Mucosa of rectum (tissue), 2 donors: ENCODE data around the gene SAMD11.
"Not testable (repeated sequence)": the region's sequence is repeated elsewhere in the genome, so short reads cannot be mapped to it uniquely, and the experiment has no call there.

ENCODE experiments used
- H3K27ac ChIP-seq, 2 donors: one replicate each; pipeline ENCODE4 v1.7.0; 2013; ENCODE audit warnings: inconsistent platforms in 2 of 2, low read depth in 2 of 2, low read length in 2 of 2
- H3K27me3 ChIP-seq, 2 donors: one replicate each; pipeline ENCODE4 v1.7.0; 2013; ENCODE audit warnings: low read length in 2 of 2; ENCODE audit not compliant: control insufficient read depth in 2 of 2, insufficient read depth in 2 of 2
- H3K36me3 ChIP-seq, 2 donors: one replicate each; pipeline ENCODE4 v1.7.0; 2013; ENCODE audit warnings: low read length in 2 of 2; ENCODE audit not compliant: control insufficient read depth in 2 of 2, insufficient read depth in 2 of 2
- H3K4me1 ChIP-seq, 2 donors: one replicate each; pipeline ENCODE4 v1.7.0; 2013; ENCODE audit warnings: low read length in 2 of 2, mild to moderate bottlenecking in 1 of 2; ENCODE audit not compliant: control insufficient read depth in 2 of 2, insufficient read depth in 2 of 2
- H3K4me3 ChIP-seq, 2 donors: one replicate each; pipeline ENCODE4 v1.7.0; 2013; ENCODE audit warnings: low read length in 2 of 2
- H3K9ac ChIP-seq, 2 donors: one replicate each; pipeline ENCODE4 v1.7.0; 2013; ENCODE audit warnings: low read length in 2 of 2, low read depth in 1 of 2, mild to moderate bottlenecking in 1 of 2
- H3K9me3 ChIP-seq, 2 donors: one replicate each; pipeline ENCODE4 v1.7.0; 2013; ENCODE audit warnings: low read length in 2 of 2; ENCODE audit not compliant: control insufficient read depth in 2 of 2
- donor health status: healthy.
- donor health status: Normal muscosa, but diverticular disease.

Gene SAMD11

DNA sequence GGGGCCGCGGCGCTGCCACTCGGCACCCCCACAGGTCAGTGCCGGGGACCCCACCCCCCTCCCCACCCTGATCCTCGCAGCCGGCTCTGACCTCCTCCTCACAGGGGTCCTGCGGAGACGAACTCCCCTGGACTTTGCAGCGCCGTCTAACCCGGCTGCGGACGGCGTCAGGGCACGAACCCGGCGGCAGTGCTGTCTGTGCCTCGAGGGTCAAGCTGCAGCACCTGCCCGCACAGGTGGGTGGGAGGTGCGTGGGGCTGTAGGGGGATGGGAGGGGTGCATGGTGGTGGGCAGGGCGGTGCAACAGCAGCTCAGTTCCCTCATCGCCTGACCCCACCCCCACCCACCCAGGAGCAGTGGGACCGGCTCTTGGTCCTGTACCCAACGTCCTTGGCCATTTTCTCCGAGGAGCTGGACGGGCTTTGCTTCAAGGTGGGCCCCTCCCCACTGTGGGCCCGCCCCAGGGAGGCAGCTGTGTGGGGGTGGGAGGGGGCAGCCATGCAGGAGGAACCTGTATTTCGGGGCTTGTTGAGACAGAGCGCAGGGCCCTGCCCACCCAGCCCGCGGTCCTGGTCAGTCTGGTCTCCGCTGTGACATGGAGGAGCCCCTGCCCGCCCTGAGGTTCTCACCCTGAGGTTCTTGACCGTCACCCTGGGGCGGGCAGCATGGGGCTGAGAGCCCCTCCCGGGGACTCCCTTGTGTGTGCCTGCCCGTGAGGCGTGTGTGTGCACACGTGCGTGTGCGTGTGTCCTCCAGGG lies 47.4 kb downstream of the SAMD11 start:
- no peak overlapping the region for H3K9ac ChIP-seq
- H3K9me3 ChIP-seq: no peaks in the 10 kb centered on the region
- peaks cover 10 to 20% of the 10 kb centered on the region in 2 donors for H3K27me3 ChIP-seq
- H3K36me3 ChIP-seq: no peaks in the 10 kb centered on the region
- H3K4me3 ChIP-seq: no peak overlapping the region
- peaks cover 8 to 13% of the 10 kb centered on the region in 2 donors for H3K4me1 ChIP-seq
- H3K27ac ChIP-seq: no peak overlapping the region

DNA sequence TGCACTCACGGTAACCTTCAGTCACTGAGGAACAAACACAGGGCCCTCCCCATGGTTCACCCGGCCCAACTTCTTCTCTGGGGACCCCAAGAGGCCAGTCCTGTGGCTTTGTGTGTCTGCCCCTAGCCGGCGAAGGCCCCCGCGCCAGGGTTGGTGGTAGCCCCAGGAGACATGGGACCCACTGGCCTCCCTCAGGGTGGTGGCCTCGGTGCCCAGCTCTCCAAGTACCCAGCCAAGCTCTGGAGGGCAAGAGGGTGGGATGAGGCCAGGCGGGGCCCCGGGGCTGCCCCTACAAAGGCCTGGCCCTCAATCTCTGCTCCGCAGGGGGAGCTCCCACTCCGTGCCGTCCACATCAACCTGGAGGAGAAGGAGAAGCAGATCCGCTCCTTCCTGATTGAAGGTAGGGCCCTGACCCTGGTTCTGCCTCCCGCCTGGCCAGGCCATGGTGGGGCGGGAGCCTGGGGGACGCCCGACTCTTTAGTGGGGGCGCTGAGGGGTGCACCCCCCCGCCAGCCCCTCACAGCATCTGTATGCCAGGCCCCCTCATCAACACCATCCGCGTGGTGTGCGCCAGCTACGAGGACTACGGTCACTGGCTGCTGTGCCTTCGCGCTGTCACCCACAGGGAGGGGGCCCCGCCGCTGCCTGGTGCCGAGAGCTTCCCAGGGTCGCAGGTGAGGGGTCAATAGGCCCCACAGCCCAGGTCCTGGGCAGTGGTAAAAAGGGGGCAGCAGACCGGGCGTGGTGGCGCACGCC lies 48.2 kb downstream of the SAMD11 start:
- Histone ChIP-seq H3K9ac (no peak overlapping the region), H3K27ac (no peak overlapping the region), H3K27me3 (peaks cover 10 to 20% of the 10 kb centered on the region in 2 donors), H3K36me3 (no peaks in the 10 kb centered on the region), H3K4me1 (peaks cover 7 to 11% of the 10 kb centered on the region in 2 donors), H3K9me3 (no peaks in the 10 kb centered on the region), H3K4me3 (no peak overlapping the region)

DNA sequence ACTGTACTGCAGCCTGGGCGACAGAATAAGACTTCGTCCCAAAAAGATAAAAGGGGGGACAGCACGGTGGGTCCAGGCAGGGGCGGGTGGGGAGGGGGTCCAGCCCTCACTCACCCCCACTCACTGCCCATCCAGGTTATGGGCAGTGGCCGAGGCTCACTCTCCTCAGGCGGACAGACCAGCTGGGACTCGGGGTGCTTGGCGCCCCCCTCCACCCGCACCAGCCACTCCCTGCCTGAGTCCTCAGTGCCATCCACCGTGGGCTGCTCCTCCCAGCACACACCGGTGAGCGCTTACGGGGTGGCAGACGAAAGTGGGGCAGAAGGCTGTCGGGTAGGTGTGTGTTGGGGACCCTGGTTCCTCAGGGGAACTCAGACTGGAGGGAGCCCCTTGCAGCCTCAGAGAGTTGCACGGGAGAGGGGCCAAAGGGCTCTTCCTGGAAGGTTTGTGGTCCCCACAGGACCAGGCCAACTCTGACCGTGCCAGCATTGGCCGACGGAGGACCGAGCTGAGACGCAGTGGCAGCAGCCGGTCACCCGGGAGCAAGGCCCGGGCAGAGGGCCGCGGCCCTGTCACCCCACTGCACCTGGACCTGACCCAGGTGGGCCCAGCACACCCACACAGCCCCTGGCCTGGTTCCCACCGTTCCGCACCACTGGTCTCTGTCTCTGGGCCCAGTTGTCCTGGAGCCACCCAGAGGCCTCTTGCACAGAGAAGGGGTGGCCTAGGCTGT lies 49.2 kb downstream of the SAMD11 start:
- Histone ChIP-seq H3K9me3 (no peaks in the 10 kb centered on the region), H3K4me3 (no peak overlapping the region), H3K27me3 (peaks cover 7 to 20% of the 10 kb centered on the region in 2 donors), H3K36me3 (no peaks in the 10 kb centered on the region), H3K9ac (no peak overlapping the region), H3K27ac (no peak overlapping the region), H3K4me1 (peaks cover 6% of the 10 kb centered on the region in 2 donors)

DNA sequence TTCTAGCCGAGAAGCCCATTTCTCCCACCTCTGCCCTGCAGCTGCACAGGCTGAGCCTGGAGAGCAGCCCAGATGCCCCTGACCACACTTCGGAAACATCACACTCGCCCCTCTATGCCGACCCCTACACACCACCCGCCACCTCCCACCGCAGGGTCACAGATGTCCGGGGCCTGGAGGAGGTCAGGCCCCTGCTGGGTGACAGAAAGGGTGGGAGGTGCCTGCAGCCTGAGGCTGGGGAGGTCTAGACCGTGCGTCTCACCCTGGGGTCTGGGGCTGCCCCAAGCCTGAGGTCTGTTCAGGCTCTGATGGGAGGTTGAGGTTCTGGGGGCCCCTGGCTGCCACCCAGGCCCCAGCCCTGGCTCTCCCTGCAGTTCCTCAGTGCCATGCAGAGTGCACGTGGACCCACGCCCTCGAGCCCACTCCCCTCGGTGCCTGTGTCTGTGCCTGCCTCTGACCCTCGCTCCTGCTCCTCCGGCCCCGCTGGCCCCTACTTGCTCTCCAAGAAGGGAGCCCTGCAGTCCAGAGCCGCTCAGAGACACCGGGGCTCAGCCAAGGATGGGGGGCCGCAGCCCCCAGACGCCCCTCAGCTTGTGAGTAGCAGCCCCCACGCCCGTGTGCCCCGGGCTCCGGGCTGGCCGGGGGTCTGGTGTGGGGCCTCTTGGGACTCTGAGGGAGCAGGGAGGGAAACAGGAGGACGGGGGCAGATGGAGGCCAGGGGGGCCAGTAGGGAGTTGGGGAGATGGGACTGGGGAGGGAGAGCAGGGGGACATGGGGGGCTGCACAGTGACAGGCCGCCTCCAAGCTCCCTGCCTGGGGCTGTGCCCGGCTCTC lies 50.0 kb downstream of the SAMD11 start:
- peaks cover 6% of the 10 kb centered on the region in 2 donors for H3K4me1 ChIP-seq

DNA sequence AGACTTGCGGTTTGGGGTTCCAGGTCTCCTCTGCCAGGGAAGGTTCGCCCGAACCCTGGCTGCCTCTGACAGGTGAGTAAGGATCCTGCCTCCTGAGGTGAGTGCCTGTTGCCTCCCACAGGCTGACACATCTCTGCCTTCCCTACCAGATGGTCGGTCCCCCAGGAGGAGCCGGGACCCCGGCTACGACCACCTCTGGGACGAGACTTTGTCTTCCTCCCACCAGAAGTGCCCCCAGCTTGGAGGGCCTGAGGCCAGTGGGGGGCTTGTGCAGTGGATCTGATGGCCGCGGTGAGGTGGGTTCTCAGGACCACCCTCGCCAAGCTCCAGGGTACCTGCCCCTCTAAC lies 50.5 kb downstream of the SAMD11 start:
- Histone ChIP-seq H3K27me3 (peaks cover 6 to 7% of the 10 kb centered on the region in 2 donors), H3K4me3 (no peak overlapping the region), H3K27ac (no peak overlapping the region), H3K36me3 (no peaks in the 10 kb centered on the region), H3K4me1 (peaks cover 6% of the 10 kb centered on the region in 2 donors), H3K9me3 (no peaks in the 10 kb centered on the region), H3K9ac (no peak overlapping the region)

More for the DNA sequence above, 50.0 kb downstream of the SAMD11 start:
- Histone ChIP-seq H3K9ac (no peak overlapping the region), H3K9me3 (no peaks in the 10 kb centered on the region), H3K27me3 (peaks cover 7 to 12% of the 10 kb centered on the region in 2 donors), H3K4me3 (no peak overlapping the region), H3K27ac (no peak overlapping the region), H3K36me3 (no peaks in the 10 kb centered on the region)

DNA sequence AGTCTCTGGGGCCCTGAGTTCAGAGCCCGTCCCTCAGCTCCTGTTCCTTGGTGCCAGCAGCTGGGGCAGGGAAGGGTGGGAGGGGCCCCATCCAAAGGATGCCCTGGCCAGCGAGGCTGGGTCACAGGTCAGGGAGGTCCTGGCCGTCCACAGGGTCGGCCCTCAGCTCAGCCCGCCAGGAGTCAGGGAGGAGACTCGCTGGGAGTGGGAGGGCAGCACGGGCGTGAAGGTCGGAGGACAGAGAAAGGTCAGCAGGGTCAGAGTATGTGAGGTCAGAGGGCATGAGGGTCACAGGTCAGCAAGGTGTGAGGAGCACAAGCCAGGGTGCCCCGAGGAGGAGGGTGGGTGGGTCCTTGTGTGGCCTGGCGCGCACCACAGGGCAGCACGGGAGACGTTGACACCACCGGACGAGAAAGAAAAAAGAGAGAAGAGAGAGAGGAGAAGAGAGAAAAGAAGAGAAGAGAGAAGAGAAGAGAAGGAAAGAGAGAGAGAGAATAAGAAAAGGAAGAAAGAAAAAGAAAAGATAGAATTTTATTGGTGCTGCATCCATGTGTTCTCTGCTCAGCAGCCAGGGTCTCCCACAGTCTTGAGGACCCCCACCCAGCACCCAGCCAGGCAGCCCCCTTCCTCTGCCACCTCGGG lies 51.1 kb downstream of the SAMD11 start:
- Histone ChIP-seq H3K36me3 (no peaks in the 10 kb centered on the region), H3K27me3 (peaks cover 2 to 11% of the 10 kb centered on the region in 2 donors), H3K4me1 (peaks cover 6% of the 10 kb centered on the region in 2 donors), H3K4me3 (no peak overlapping the region), H3K27ac (no peak overlapping the region), H3K9ac (no peak overlapping the region), H3K9me3 (no peaks in the 10 kb centered on the region)

DNA sequence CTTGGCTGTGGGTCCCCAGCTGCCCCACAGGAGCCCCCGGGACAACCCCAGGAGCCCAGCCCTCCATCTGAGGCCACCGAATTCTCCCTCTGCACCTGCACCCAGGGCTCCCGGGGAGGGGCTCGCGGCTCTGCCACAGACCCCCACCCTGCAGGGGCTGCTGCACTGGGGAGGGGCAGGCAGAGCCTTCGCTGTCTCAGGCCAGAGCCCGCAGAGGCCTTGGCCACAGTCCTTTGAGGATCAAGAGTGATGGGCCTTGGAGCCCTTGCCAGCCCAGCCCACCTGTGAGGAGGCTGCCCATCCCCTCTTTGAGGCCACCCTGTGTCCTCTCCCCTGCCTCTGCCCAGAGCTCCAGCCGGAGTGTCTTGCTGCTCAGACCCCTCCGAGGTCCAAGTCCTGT lies 51.6 kb downstream of the SAMD11 start:
- no peak overlapping the region for H3K4me3 ChIP-seq
- peaks cover under 1 to 13% of the 10 kb centered on the region in 2 donors for H3K27me3 ChIP-seq
- no peak overlapping the region for H3K27ac ChIP-seq
- peaks cover 6% of the 10 kb centered on the region in 2 donors for H3K4me1 ChIP-seq
- H3K9me3 ChIP-seq: no peaks in the 10 kb centered on the region
- no peaks in the 10 kb centered on the region for H3K36me3 ChIP-seq
- no peak overlapping the region for H3K9ac ChIP-seq

DNA sequence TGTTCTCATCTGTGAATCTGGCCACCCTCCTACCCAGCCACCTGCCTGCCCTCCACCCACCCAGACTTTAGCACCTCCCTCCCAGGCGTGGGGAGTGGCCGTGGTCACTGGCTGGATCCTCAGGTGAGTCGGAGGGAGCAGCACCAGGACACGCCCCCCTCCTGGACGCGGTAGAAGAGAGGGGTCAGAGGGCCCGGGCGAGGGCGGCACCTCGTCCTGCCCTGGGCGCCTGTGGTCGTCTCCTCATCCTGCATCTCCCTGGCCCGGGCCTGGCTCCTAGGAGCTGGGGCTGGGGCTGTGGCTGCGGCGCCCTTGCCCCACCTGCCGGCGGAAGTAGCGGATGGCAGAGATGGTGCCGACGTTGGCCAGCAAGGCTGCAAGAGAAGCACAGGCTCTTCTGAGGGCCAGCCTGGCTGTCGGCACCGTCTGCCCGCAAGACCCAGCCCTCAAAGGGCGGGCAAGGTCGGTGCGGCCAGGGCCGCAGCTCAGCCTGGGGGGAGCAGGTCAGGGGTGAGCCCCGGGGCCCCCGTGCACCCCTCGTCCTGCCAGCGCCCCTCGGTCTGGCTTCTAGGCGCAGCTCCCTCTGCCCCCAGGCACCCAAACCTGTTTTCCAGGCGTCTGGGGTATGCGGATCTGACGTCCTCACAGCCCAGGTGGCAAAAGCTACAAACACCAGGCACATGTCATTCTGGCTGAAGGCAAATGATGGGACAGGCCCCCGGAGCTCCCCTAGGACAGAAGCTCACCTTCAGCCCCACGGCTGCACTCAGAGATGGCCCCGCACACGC lies 52.4 kb downstream of the SAMD11 start:
- peak overlapping the region; percentile 35 to 44 for H3K4me3 ChIP-seq
- H3K36me3 ChIP-seq: no peaks in the 10 kb centered on the region
- no peak overlapping the region for H3K27ac ChIP-seq
- peaks cover 0 to 15% of the 10 kb centered on the region in 2 donors for H3K27me3 ChIP-seq
- no peak overlapping the region for H3K9ac ChIP-seq
- H3K9me3 ChIP-seq: no peaks in the 10 kb centered on the region
- peaks cover 6% of the 10 kb centered on the region in 2 donors for H3K4me1 ChIP-seq

DNA sequence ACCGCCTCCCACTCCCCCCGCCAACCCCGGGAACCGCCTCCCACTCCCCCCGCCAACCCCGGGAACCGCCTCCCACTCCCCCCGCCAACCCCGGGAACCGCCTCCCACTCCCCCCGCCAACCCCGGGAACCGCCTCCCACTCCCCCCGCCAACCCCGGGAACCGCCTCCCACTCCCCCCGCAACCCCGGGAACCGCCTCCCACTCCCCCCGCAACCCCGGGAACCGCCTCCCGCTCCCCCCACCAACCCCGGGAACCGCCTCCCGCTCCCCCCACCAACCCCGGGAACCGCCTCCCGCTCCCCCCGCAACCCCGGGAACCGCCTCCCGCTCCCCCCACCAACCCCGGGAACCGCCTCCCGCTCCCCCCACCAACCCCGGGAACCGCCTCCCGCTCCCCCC lies 53.1 kb downstream of the SAMD11 start:
- H3K9ac ChIP-seq, H3K4me3 ChIP-seq, H3K27ac ChIP-seq, H3K36me3 ChIP-seq, H3K4me1 ChIP-seq, H3K9me3 ChIP-seq: not testable (repeated sequence)
- peaks cover 0 to 14% of the 10 kb centered on the region in 2 donors for H3K27me3 ChIP-seq
